Heart left ventricle (tissue), 13 donors: ENCODE results near the gene NUP62.
A peak's percentile ranks its signal among the peaks of the same experiment; 100 is the strongest.

Experiments
- POLR2A ChIP-seq, 2 donors: fragments of 450-650 bp; IDR thresholded peaks; one replicate each; pipeline ENCODE4 v1.6.1; 2017; ENCODE audit warnings: antibody characterized with exemption in 2 of 2, mild to moderate bottlenecking in 2 of 2, moderate library complexity in 2 of 2
- TF ChIP-seq, protein P1 (sequence below), 12 donors: fragments of 200-600 bp; sonication (generic) in 4 of 12; IDR thresholded peaks; one replicate each; pipeline versions ENCODE4 v1.5.0 to v1.8.0; 2018 to 2022; ENCODE audit warnings: antibody characterized with exemption in 12 of 12, mild to moderate bottlenecking in 5 of 12
- donor health status: ischemic (EF 13 %, LVEDD 7.1; RV severe dilation, severe dysfunction).
- donor health status: DM: no; HTN: yes; CAD: no.
- donor health status: DM: no; HTN: no; CAD: no.
- donor health status: ischemic (EF 25% LVEDD 6.9; RV normal size, moderate dysfunction).
- donor health status: ischemic (EF 25% LVEDD 5.7; RV mildly dilated, moderate dysfunction).
- donor health status: ischemic (EF 35%, LVEDD 5.7; RV mildly dilated, moderate dysfunction).
- donor health status: nonischemic (EF 11% LVEDD 7.7; RV severe dilation, severe dysfunction).
- donor health status: DM: yes; HTN: yes; CAD: no.
- donor health status: PGD.
- donor health status: ischemic (EF 29% LVEDD 5.4; RV normal size, mild dysfunction).
- donor health status: nonischemic (EF 23%, LVEDD 6.1; RV moderate dilation, normal function).

DNA sequence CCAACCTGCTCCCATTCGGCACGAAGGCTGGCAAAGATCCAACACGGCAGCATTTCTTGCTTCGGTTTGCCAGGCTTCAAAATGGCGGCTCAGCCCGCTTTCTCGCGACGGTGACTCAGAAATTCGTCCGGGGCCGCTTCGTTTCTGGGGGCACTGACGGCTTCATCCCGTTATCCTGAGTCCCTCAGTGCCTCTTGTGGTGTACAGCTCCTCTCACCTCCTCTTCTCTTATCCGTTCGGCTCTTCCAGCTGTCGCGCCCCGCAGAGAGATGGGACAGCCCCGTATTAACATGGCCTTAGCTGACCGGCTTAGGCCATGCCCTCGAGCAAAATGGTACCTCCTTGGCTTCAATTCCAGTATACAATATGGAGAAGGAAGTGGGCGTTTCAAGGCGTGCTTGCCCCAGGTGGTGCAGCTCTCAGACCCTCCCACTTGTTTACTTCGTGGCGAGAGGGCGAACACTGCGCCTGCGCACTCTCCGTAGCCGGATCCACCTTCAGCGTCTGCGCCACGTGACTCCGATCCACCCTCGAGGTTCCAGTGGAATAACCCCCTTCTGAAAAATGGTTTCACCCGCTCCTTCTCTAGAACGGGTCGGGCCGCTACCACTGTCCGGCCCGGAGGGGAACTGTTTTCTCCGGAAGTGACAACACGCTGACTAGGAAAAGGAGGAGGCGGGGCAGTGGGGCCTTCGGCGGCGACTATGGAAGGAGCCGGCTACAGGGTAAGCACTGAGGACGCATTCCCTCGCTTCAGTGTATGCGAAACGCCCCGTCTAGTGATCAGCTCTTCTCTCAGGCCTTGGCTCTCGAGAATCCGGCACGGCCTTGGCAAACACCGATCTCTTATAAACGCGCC is 52.1 kb downstream of the NUP62 start, which contains the start of the genes AKT1S1 and TBC1D17:
- TF ChIP-seq, protein P1, sequence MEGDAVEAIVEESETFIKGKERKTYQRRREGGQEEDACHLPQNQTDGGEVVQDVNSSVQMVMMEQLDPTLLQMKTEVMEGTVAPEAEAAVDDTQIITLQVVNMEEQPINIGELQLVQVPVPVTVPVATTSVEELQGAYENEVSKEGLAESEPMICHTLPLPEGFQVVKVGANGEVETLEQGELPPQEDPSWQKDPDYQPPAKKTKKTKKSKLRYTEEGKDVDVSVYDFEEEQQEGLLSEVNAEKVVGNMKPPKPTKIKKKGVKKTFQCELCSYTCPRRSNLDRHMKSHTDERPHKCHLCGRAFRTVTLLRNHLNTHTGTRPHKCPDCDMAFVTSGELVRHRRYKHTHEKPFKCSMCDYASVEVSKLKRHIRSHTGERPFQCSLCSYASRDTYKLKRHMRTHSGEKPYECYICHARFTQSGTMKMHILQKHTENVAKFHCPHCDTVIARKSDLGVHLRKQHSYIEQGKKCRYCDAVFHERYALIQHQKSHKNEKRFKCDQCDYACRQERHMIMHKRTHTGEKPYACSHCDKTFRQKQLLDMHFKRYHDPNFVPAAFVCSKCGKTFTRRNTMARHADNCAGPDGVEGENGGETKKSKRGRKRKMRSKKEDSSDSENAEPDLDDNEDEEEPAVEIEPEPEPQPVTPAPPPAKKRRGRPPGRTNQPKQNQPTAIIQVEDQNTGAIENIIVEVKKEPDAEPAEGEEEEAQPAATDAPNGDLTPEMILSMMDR (IDR thresholded peaks at IDR 0.05), result no peak
- TF ChIP-seq POLR2A (IDR thresholded peaks at IDR 0.05), result peak; percentile 58 to 70
